ENCODE data around the gene MLLT3.

DNA sequence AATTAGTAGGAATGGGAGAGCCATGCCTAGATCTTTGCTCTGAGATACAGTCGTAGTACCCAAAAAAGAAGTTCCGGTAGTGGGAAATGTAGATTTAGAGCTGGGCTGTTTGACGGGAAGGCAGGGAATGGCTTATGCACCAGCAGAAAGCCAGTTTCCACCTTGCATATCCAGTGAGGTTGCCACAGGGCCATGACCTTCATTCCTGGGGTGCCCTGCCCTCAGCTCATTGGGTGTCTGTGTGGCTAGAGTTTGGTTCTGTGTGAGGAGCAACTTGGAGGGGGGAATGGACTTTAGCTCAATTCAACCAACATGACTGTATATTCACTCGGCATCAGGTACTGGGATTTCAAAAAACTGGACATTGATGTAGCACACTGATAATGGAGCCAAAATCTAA is 300.1 kb downstream of the MLLT3 start:
- TF ChIP-seq, protein P1, sequence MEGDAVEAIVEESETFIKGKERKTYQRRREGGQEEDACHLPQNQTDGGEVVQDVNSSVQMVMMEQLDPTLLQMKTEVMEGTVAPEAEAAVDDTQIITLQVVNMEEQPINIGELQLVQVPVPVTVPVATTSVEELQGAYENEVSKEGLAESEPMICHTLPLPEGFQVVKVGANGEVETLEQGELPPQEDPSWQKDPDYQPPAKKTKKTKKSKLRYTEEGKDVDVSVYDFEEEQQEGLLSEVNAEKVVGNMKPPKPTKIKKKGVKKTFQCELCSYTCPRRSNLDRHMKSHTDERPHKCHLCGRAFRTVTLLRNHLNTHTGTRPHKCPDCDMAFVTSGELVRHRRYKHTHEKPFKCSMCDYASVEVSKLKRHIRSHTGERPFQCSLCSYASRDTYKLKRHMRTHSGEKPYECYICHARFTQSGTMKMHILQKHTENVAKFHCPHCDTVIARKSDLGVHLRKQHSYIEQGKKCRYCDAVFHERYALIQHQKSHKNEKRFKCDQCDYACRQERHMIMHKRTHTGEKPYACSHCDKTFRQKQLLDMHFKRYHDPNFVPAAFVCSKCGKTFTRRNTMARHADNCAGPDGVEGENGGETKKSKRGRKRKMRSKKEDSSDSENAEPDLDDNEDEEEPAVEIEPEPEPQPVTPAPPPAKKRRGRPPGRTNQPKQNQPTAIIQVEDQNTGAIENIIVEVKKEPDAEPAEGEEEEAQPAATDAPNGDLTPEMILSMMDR (conservative IDR thresholded peaks at IDR 0.05), result no peak
- TF ChIP-seq EZH2 (IDR thresholded peaks at IDR 0.05; ENCODE audit: low read depth), result no peak
